Hematopoietic multipotent progenitor cell (in vitro differentiated cells): ENCODE results near the gene CAPN15. TPM values are rescaled to one million over a fixed set of nuclear protein-coding genes. Genes with fewer than 3 reads are reported as not detected.
A peak's percentile ranks its signal among the peaks of the same experiment; 100 is the strongest.

Experiments used
- DNase-seq, 3 donors: peaks; one replicate each; pipeline ENCODE4 v3.0.0-alpha.2; 2011 to 2015; ENCODE audit warnings: low read depth in 2 of 3, low spot score in 2 of 3
- total RNA-seq: library from RNA; depleted of rRNA; stranded (reverse); fragments of >200 nt; gene quantifications from one replicate; pipeline ENCODE4 v1.2.3, GENCODE V29; 2012

CAPN15 gene
- total RNA-seq, 1 donor: 59.2 TPM

GRCh38 chr16:524274-525040, 3.1 kb upstream of the CAPN15 start:
- no peak for DNase-seq

DNA sequence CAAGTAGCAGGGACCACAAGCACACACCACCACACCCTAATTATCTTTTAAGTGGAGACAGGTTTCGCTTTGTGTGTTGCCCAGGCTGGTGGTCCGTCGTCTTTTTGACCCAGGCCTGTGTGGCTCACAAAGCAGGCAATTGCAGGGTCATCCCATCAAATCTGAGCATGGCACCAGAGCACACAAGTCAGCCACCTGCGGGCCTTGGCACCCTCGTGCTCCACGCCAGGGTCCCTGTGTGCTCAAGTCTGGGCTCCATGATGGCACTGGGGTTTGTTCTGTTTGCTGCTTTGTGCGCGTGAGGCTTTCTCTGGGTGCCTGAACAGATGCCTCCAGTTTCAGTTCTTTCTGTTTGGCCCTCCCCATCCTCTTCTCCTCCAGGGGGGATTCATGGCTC, 2.4 kb upstream of the CAPN15 start:
- no peak for DNase-seq

- no peak for DNase-seq
These were observed 1.9 kb upstream of the CAPN15 start for GRCh38 chr16:525520-526180.

DNA sequence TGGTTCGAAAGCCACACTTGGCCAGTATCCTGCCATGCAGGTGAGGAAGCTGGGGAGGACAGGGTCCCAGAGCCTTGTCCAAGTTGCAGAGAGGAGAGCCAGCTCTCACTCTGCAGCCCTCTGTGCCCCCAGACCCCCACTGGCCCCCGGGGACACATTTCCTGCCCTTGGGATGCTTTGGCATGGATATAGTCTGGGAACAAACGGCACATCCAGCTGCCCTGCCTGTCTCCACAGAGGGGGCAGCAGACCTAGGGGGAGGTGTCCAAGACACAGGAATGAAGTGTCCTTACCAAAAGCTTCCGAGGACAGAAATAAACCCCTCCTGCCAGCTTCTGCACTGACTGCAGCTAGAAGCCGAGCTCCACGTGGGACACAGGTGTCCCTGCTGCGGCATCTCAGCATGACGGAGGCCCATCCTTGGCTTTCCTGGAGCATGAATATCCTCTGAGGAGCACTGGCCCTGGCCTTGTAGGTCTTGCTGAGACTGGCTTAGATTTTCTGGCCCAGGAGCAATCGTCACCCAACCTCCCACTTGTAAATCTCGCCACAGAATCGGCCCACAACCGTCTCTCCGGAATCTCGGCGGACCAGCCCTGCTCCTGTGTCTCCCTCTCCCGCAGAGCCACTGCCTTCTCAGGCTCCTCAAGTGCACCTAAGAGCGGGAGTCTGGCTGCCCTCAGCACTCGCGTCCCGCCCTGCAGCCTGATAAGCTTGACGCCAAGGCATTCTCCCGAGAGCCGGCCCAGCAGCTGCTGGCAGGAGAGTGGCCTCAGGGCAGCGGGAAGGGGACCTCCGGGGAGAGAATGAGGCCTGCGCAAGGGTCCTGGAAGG, 1.1 kb upstream of the CAPN15 start:
- no peak for DNase-seq

DNA sequence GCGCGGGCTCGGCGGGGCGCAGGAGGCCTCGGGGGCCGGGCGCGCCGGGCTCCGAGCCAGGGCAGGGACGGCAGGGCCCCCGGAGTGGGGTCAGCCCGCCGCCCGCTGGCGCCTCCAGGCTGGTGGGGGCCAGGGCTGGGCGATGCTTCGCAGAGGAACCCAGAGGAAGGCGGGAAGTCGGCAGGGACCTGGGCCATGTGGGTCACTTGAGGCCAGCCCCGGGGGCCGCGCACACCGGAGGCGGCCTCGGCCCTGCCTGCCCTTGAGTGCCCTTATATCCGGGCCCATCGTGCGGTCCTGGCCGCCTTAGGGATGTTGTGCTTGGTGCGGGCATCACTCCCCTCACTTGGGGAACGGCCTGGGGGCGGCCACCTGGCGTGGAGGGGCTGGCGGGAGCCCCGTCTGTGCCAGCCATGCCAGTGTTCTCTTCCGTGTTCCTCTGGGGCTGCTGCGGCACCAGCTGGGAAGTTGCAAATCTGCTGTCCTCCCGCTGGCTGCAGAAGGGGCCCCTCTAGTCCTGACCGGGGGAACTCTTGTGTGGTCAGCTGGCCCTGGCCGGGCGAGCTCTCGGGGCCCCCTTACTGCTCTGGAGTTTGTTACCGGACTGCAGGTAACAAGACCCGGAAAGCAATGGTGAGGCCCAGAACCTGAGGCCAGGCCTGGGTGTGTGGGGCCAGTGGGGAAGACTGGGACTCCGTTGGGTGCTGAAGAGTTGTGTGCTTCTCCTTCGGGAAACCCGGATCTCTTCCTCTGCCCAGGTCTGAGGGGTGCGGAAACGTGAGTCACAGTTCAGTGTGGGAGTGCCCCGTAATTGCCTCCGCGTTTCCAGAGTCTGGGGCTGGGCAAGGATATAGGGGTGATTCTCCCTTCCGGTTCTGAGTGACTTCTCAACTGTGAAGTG, 849 bp downstream of the CAPN15 start:
- peak in 1 of 3 donors; percentile 25 for DNase-seq

DNA sequence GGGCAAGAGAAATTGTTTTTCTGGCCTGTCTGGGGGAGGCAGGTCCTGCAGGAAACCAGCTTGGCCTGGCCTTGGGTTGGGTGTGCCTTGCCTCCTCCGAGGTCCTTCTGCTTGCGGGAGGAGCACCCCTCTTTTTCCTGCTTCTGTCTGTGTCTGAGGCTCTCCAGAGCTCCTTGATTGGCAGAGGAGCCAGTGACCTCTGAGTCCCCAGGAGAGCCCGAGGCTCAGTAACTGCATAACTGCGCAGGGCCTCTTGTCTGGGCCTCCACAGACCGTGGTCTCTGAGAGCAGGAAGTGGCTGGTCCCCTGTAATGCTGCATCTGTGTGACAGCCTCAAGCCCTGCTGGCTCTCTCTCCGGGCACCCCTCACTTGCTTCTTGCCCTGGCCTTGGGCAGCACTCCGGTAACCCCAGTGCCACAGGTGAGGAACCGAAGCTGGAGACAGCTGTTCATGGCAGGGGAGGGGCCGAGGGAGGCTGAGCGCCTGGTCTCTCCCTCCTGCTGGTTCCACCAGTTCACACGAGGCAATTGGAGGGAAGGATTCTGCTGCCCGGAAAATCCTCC, 1.6 kb downstream of the CAPN15 start:
- DNase-seq: peak in 1 of 3 donors; percentile 21

GRCh38 chr16:530111-530817, 2.8 kb downstream of the CAPN15 start:
- DNase-seq: no peak

- DNase-seq: no peak
These were observed 4.1 kb downstream of the CAPN15 start for GRCh38 chr16:531494-532125.

DNA sequence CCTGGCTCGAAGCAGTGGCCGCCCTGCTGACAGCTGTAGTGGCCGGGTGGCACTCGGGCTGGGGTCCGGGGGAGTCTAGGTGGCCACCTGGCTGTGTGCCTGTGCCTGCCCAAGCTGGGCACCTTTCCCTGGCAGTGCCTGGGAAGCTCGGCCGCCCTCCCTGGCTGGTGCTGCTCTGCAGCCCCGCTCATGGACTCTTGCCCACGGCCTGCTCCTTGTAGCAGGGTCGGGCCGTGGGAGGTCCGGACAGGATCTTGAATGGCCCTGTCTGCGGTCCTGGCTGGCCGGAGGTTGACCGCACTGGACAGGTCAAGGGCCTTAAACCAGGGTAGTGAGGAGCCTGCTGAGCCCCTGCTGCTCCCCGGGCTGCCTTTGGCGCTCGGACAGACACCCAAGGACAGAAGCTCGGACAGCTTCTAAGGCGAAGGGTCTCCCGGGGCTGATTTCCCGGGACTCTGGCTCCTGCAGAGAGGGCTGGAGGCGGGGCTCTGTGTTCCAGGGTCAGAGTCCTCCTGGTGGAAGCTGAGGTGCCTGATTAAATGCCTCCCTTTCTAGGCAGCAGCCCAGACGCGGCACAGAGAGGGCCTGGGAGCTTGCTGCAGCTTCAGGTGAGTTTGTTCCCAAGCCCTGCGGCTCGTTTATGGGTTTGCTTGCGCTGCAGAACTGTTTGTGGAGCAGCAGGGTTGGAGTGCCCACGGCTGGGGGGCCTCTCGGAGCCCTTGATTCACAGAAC, 6.0 kb downstream of the CAPN15 start:
- no peak for DNase-seq

DNA sequence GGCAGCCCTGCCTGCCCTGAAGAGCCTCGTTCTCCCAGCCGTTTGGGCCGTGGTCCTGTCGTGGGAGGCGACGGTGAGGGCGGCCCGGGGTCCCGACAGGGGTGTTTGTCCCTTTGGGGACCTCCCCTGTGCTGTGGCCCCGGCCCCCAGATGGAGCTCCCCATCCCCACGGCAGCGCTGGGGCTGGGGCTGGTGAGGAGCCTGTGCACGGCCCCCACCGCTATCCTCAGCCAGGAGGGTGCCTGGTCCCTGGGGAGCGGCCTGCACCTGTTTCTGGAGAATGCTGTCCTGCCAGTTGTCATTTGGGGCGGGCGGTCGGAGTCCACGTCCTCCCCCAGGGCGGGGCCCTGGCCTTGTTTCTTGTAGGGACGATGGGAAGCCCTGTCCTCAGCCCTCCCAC, 6.6 kb downstream of the CAPN15 start:
- DNase-seq: no peak

- DNase-seq: no peak
These were observed 7.4 kb downstream of the CAPN15 start for GRCh38 chr16:534856-535445.

DNA sequence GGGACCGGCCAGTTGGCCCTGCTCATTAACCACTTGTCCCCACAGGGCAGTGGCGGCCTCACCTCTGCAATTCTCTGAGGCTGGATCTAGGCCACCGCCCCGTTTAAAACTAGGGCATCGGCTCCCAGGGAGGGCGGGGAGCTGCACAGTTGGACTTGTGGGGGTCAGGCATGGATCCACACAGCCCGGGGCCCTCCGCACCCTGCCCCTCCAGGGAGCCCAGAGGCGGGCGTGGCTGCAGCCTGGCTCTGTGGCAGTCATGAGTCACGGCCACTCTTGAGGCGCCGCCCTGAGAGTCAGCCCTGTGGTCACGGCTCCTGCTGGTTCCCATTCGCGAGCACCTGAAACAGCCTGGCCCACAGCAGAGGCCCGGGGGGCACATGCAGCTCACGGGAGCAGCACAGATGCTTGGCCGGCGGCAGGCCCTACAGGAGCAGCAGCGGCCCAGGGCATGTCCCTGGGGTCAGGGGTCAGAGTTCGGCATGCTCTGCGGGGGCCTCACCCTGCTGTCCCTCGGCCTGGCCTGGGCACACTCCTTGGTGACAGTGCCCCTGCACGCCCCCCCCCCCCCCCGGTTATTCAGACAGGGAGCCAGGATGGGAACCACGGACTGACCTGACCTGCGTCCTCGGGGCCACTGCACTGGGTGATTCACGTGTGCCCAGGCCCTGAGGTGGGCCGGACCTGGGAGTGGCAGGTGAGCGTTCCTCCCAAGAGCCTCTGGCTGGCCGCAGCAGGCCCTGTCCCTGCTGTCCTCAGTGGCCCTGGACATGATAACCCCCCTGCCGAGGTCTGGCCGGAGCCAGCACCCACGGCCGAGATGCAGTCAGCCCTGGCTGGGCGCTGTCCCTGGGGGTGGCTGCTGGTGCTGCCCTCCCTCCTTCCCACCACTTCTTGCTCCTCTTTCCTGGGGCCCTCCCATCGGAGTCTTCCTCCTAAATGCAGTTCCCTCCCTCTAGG, 8.2 kb downstream of the CAPN15 start:
- DNase-seq: no peak

- no peak for DNase-seq
These were observed 9.2 kb downstream of the CAPN15 start for GRCh38 chr16:536746-537145.

DNA sequence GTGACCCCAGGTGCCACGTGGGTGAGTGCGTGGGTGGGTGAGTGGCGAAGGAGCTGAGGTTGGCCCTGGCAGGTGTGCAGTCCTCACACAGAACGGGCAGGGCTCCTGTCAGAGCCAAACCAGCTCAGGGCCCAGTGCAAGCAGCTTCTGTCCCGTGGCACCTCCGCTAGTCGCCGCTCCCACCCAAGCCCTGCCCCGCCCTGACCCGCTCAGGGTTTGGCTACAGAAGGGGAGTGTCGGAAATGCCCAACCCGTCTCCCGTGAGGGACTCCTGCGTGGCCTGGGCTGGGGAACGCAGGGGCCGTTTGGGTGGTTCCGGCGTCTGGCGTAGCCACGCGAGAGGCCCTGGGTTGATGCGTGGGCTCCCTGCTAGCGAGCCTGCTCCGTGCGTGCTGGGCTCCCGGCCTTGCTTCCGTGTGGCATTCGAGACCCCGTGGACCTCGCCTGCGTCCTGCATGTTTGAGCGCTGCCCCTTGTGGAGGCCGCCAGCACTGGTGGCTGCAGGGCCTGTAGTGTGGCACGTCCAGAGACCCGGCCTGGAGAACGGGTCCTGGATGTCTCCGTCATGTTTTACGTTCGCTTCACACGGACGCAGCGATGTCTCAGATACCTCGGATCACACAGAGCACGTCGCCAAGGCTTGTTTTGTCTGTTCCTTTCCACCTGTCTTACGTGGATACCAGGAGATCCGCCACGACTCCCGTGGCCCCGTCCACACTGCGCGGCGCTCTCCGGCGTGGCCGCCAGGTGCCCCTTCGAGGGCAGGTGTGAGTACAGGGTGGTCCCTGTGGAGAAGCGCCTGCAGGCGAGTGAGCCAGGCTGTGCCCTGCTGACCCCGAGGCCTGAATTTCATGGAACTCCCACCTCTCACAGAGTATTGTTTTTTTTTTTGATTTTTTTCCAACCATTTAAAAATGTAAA, 10.2 kb downstream of the CAPN15 start:
- no peak for DNase-seq

- DNase-seq: no peak
These were observed 12.5 kb downstream of the CAPN15 start for GRCh38 chr16:539901-540530.
